HCT116 (cell line): ENCODE results near the gene HSPBAP1.

Experiments
- SP1 ChIP-seq: IDR thresholded peaks from 2 replicates; pipeline ENCODE4 v1.6.1; 2012; ENCODE audit warnings: low read depth
- TCF7L2 ChIP-seq: IDR thresholded peaks from 2 replicates; pipeline ENCODE4 v1.7.0; 2011; ENCODE audit warnings: borderline replicate concordance, inconsistent platforms; ENCODE audit not compliant: insufficient read depth, insufficient read length; ENCODE audit errors: extremely low read depth
- TF ChIP-seq, protein P1 (sequence below), 3 experiments: fragments of 200-600 bp in 1 of 3; sonication (generic) in 1 of 3; IDR thresholded peaks in 2 of 3; conservative IDR thresholded peaks in 1 of 3; 2 replicates each; pipeline ENCODE4 v1.5.1; 2012 to 2017; ENCODE audit warnings: low read depth in 2 of 3, low read length in 2 of 3, antibody characterized with exemption in 1 of 3, borderline replicate concordance in 1 of 3, control low read depth in 1 of 3, mild to moderate bottlenecking in 1 of 3, mixed read lengths in 1 of 3, mixed run types in 1 of 3, moderate library complexity in 1 of 3; ENCODE audit not compliant: insufficient read depth in 1 of 3

DNA sequence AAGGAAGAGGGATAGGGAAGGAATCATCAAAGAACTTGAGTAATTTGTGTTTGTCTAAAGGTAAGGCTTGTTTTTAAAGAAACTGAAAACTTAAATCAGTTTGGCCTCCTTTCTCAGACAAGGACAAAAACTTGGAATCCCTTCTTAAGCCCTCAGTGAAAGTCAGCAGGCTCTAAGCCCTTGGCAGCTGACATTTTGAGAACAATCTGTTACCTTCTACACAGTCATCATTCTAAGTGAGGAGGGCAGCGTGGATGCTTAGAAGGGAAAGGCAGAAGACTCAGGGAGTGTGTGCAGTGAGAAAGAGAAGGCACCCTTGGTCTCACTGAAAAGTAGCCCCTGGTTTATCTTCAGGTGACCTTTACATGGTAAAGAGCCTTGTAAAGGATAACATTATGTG, 10.8 kb downstream of the HSPBAP1 start:
- TF ChIP-seq SP1 (no peak), TCF7L2 (no peak)
- TF ChIP-seq, protein P1, sequence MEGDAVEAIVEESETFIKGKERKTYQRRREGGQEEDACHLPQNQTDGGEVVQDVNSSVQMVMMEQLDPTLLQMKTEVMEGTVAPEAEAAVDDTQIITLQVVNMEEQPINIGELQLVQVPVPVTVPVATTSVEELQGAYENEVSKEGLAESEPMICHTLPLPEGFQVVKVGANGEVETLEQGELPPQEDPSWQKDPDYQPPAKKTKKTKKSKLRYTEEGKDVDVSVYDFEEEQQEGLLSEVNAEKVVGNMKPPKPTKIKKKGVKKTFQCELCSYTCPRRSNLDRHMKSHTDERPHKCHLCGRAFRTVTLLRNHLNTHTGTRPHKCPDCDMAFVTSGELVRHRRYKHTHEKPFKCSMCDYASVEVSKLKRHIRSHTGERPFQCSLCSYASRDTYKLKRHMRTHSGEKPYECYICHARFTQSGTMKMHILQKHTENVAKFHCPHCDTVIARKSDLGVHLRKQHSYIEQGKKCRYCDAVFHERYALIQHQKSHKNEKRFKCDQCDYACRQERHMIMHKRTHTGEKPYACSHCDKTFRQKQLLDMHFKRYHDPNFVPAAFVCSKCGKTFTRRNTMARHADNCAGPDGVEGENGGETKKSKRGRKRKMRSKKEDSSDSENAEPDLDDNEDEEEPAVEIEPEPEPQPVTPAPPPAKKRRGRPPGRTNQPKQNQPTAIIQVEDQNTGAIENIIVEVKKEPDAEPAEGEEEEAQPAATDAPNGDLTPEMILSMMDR (IDR thresholded peaks at IDR 0.05 in 2 of 3, conservative IDR thresholded peaks at IDR 0.05 in 1 of 3; ENCODE audit: borderline replicate concordance in 1 of 3, insufficient read depth in 1 of 3, low read depth in 2 of 3, low read length in 2 of 3) = no peak
